ENCODE data around the gene VWA8.
"Not testable (repeated sequence)": the region's sequence is repeated elsewhere in the genome, so short reads cannot be mapped to it uniquely, and the experiment has no call there.

Gene VWA8

GRCh38 chr13:41588448-41588847 is 372.5 kb downstream of the VWA8 start:
- DNase-seq (ENCODE audit: low read depth in 3 of 3): no peak

DNA sequence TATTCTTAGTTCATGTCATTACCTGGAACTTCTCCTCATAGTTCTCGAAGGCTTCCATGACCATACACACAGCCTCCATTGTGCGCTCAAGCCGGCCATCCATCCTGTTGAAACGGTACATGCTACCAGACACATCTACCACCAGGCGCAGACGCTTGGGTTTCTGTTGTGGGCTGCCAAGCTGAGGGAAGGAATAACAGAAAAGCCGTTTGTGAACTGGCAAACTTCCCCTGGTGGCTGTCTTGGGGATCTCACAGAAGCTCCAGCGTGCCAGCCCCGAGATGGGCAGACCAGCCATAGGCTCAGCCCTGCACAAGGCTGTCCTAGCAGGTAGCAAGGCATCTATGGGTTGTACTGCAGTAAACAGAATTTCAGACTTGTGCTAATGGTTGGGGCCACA is 373.4 kb downstream of the VWA8 start:
- DNase-seq (ENCODE audit: low read depth in 3 of 3): peak in 1 of 3 experiments; percentile 7

DNA sequence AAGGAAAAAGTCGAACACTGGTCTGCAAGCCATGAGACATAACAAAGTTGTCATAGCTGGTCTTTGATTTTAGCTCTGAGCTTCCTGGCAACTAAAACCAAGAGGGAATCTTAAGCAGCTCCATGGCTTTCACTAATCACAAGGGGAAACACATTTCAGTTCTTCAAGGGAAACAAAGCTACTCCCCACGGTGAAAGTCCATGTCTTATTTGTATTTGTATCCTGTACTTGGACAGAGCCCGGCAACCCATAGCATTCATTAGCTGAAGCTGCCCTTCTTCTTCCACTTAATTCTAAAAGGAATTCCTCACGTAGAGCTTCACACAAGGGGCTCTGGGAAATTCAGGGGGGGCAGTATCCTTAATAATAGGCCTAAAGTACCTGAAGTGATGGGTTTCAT is 374.7 kb downstream of the VWA8 start:
- DNase-seq (ENCODE audit: low read depth in 3 of 3): no peak

GRCh38 chr13:41582027-41582463 is 378.9 kb downstream of the VWA8 start:
- no peak for DNase-seq (ENCODE audit: low read depth in 3 of 3)

GRCh38 chr13:41580345-41580744 is 380.6 kb downstream of the VWA8 start:
- DNase-seq (ENCODE audit: low read depth in 3 of 3): no peak

DNA sequence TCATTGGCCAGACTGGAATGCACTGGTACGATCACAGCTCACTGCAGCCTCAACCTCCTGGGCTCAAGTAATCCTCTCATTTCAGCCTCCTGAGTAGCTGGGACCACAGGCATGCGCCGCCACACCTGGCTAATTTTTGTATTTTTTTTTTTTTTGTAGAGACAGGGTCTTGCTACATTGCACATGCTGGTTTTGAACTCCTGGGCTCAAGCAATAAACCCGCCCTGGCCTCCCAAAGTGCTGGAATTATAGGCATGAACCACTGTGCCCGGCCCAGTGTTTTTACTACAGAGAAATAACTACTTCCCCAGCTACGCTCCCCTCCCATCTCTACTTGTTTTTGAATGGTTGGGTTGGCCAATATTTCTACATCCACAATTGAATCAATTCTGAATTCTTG is 381.0 kb downstream of the VWA8 start:
- DNase-seq (ENCODE audit: low read depth in 3 of 3): no peak

DNA sequence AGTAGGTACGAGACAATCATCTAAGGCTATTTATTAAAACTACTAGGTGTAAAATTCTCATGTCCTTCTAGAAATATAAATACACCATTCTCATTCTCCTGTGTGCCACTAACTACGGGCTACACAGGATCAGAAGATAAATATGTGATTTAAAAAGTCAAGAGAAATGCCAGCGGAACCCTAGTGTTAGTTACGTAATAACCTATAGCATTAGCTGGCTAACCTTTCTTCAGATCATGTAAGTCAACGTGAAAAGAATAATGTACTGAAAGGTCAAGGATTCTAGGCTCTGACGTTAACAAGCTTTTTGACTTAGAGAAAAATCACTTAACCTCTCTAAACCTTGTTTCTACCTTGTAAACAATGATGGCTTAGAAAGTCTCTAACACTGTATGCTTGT is 381.7 kb downstream of the VWA8 start:
- no peak for DNase-seq (ENCODE audit: low read depth in 3 of 3)

DNA sequence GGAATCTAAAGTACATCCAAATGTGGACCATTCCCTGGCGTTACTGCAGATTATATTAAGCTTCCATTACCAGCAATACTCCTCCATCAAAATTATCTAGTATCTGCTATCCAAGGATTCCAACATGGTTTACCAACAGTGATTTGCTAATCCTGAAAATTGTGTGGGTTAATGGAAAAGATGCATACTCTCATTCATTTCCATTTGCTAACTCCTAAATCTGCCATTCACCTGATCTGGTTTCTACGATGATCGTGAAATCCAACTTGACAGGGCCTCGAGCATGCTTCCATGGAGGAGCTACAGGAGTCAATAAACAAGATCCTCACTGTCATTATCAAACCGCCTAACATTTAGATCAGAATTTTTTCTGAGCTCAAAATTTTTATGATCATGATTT is 382.5 kb downstream of the VWA8 start:
- DNase-seq (ENCODE audit: low read depth in 3 of 3): no peak

- DNase-seq (ENCODE audit: low read depth in 3 of 3): no peak
Measured at GRCh38 chr13:41577436-41577835, 383.5 kb downstream of the VWA8 start.

DNA sequence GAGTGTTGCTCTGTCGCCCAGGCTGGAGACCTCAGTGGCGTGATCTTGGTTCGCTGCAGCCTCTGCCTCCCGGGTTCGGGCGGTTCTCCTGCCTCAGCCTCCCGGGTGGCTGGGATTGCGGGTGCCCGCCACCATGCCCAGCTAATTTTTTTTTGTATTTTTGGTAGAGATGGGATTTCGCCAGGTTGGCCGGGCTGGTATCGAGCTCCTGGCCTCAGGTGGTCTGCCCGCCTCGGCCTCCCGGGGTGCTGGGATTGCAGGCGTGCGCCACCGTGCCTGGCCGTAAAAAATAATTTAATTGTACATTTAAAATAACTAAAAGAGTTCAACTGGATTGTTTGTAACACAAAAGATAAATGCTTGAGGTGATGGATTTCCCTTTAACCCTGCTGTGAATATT is 387.3 kb downstream of the VWA8 start:
- not testable (repeated sequence) for DNase-seq (ENCODE audit: low read depth in 3 of 3)

- not testable (repeated sequence) for DNase-seq (ENCODE audit: low read depth in 3 of 3)
Measured at GRCh38 chr13:41571817-41572340, 389.0 kb downstream of the VWA8 start.

- no peak for DNase-seq (ENCODE audit: low read depth in 3 of 3)
Measured at GRCh38 chr13:41568972-41569351, 391.9 kb downstream of the VWA8 start.

GRCh38 chr13:41568143-41568971 is 392.6 kb downstream of the VWA8 start:
- DNase-seq (ENCODE audit: low read depth in 3 of 3): no peak

GRCh38 chr13:41567363-41567762 is 393.5 kb downstream of the VWA8 start:
- no peak for DNase-seq (ENCODE audit: low read depth in 3 of 3)

GRCh38 chr13:41565846-41566245 is 395.1 kb downstream of the VWA8 start:
- DNase-seq (ENCODE audit: low read depth in 3 of 3): no peak

- DNase-seq (ENCODE audit: low read depth in 3 of 3): no peak
Measured at GRCh38 chr13:41565216-41565615, 395.7 kb downstream of the VWA8 start.

DNA sequence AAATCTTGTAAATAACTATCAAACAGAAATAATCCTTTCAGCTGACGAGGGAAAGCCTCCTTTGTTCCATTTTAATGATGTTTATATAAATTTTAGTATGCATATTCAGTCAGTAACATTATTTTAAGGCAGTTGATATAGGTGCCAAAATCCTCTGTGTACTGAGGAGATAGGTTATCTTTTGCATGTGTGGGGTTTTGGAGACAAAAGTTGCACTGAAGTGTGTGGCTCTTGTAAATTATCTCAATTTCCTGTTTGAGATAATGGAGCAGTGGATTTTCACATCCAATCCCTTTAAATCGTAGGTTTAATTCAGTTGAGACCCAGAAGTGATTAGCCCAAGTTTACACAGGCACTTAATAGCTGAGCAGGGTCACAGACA is 396.9 kb downstream of the VWA8 start:
- DNase-seq (ENCODE audit: low read depth in 3 of 3): no peak

- DNase-seq (ENCODE audit: low read depth in 3 of 3): no peak
Measured at GRCh38 chr13:41563341-41563983, 397.4 kb downstream of the VWA8 start.

DNA sequence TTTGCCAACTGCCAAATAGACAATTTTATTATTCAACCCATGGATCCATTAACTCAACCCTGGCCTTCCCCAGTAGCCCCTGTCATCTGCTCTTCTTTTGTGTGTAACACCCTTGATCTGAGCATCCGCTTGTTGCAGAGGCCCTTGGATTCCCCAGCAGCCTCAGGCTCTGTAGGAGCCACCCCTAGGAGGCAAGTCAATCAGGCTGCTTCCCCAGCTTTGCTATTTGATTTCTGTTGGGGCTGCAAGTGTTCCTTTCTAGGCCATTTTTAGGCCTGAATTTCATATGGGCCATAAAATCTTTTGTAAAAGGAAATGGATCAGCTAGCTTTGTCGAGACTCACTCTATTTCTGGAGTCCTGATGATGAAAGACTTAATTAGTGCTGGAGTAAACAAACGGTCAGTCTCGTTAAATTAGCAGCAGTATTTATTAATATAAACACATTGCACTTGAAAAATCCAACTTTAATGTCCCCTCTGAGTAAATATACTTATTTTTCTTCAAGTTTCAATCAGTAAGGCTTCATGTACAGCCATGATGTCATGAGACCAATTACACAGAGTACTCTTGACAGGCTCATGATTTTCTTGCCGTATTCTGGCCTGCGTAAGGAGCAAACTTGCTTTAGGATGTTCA is 398.2 kb downstream of the VWA8 start:
- no peak for DNase-seq (ENCODE audit: low read depth in 3 of 3)

GRCh38 chr13:41562083-41562482 is 398.8 kb downstream of the VWA8 start:
- no peak for DNase-seq (ENCODE audit: low read depth in 3 of 3)

- no peak for DNase-seq (ENCODE audit: low read depth in 3 of 3)
Measured at GRCh38 chr13:41561170-41561569, 399.7 kb downstream of the VWA8 start.

DNA sequence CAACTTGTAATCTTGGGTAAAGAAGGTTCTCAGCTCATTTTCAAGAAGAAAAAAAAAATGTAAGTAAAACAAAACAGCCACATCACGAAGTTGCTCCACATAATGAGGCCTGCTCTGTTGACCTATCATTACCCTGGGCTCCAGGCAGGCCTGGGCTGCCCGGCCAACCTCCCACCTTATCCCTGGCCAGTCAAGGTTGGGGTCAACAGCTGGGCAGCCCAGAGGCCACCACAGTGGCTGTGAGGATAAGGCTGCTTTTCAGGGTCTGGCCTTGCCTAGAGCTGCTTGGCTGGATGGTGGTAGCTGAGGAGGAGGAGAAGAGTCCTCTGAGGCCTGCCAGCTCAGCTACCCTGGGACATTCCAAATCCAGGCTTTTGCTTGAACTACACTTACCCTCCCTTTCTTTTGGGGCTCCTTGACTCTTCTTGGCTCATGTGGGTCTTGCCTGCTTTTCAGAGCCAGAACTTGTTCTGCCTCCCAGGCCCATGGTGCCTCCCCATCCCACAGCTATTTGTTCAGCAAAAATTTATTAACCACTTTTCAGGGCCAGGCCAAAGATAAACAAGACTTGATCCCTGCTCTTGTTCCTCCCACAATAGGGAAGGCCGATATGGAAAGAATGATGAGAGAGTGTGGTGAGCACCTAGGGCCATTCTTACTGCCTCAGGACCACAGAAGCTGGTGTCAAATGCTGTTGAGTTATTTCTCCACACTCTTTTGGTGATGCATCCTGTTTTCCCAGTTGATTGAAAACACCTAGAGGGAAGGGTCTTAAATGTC is 401.9 kb downstream of the VWA8 start:
- no peak for DNase-seq (ENCODE audit: low read depth in 3 of 3)

Data from stimulated activated CD4-positive, alpha-beta T cell treated with anti-CD3 and anti-CD28 coated beads, TNF-alpha, amount 100 ng/mL, for 24 hours (primary cell).